Globus pallidus (tissue), 1 donor: ENCODE results near the gene CCDC70.
A peak's percentile ranks its signal among the peaks of the same experiment; 100 is the strongest.
"Not testable (repeated sequence)": the region's sequence is repeated elsewhere in the genome, so short reads cannot be mapped to it uniquely, and the experiment has no call there.

ENCODE experiments used
- DNase-seq: peaks from one replicate; pipeline ENCODE4 v3.0.0-alpha.2; 2015; ENCODE audit warnings: low spot score

Gene CCDC70

DNA sequence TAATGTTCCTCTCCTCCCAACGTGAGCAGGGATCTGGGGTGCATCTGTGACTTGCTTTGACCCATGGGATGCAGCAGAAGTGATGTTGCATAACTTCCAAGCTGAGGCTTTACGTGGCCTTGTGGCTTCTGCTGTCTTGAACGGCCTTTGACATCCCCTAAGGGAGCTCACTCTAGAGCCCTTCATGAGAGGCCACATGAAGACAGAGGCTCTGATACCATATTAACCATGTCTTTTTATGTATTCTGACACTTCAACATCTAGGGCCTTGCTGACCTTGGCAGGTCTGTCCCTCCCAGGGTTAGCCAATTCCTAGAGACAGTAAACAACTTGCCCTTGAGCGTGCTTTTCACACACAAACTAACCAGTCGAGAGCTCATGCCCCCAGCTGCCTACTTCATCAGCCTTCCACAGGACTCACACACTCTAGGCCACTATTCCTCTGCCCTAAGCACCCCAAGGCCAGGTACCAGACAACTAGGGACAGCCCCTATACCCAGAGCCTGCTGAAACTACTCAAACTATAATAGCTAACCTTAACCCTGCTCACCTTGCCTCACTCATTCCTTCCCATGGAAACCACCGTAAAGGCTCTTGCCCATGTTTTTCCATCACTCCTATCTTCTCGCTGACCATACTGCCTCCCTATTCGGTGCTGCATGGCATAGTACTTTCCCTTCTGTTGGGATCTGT is 45.4 kb downstream of the CCDC70 start:
- DNase-seq = no peak

DNA sequence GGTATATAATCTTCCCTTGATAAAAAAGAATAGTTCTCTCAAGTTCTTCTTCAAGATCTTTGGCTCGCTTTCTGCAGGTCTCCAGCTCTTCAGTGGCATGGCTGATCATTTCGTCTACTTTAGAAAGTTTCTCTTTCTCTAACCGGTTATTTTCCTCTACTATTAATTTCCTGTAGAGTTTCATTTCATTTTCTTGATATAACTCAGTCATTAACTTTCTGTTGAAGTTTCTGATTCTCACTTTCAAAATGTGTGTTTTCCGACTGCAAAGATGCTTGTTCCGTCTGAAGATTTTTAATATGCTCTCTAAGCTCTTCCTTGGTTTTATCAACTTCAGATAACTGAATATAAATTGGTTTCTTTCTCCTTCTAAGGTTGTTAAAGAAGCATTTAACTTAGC is 47.5 kb downstream of the CCDC70 start:
- not testable (repeated sequence) for DNase-seq

DNA sequence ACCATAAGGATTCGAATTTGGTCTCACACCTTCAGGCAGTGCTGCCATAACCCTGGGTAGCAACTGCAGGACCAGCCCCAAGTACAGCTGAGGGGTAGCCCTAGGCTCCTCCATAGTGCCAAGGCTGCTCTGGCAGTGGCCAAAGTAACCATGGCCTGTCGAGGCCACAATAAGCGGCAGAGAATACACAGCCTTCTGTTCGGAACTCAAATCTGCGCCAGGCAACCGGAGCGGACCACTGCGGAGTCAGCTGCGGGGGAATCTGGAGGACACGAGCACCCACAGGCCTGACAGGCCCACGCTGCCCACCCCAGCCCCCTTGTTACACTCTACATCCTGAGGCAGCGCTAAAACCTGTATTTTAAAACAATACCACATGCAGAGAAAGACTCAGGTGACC is 48.7 kb downstream of the CCDC70 start:
- DNase-seq = no peak

DNA sequence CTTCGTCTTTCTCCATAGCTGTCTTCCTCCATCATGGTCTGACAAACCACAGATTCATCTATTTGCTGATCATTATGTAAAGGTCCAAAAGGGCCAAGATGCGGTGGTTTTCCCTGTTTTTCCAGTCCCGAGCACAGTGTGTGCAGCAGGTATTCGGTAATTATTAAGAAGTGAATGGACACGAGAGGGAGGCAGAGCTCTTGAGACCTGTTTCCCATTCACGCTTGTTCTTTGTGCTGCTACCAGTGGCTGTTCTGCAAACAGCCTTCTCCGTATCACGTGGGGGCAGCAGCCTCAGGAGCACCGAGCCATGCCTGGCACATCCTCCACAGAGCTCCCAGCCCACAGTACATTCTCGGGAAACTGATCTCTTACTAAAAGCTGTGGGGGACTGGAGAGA is 50.3 kb downstream of the CCDC70 start:
- DNase-seq = peak; percentile 74

DNA sequence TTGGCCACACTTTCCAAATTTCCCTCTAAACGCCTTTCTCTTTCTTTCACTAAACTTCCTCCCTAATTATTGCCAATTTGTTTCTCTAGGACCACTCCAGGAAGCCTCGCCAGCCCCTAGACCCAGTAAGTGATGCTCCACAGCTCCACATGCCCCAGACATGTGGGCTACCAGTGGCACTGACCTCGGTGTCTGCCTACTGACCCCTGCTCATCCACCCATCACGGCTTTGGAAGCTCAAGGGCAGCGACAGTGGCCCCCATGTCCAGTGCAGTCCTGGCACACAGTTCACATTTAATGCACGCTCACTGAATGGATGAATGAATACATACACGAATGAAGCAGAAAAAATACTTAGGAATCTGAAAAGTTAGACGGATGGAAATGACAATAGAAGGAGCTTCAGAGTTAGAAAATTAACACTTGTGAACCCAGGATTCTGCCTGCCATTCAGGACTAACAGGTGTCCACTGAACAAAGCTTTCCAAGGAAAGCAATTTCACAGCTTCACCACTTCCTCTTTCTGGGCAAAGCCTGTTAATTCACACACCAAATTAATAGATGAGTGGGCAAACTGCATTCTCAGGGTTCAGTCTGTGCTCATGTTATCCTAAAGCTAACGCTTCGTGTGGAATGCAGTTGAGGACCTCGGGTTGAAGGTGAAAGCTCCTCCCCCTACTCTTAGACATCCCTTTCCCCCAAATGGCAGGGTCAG is 50.9 kb downstream of the CCDC70 start:
- DNase-seq = peak; percentile 2

DNA sequence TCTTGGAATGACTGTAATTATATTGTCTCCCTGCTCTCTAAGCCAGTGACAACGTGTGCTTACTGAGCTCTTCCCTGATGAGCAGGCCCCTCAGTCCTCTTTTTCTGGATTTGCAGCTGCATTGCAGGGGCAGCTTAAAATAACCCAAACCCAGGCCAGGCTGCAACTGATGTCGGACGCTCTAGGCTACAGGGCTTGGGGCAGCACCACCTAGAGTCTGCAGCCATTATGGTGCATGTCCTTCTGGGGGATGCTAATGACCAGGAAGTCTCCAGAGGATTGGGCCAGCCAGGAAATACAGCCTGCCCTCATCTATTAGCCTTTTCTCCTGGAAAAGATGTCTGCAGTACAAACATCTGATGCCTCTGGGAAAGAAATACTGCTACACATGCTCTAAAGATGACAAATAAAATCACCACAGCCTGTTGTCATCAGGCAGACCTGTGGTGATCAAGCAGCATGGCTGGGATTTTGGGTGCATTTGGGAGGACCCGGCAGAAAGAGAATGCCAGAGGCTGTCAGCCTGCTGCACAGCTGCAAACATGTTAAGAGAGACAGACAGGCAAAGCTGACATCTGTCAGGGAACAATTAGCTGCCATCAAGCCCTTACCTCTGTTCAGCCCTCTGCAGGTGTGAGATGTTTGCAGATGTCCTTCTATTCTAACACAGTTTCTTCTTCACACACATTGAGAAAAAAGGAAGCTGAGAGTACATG is 51.8 kb downstream of the CCDC70 start:
- DNase-seq = peak; percentile 24

DNA sequence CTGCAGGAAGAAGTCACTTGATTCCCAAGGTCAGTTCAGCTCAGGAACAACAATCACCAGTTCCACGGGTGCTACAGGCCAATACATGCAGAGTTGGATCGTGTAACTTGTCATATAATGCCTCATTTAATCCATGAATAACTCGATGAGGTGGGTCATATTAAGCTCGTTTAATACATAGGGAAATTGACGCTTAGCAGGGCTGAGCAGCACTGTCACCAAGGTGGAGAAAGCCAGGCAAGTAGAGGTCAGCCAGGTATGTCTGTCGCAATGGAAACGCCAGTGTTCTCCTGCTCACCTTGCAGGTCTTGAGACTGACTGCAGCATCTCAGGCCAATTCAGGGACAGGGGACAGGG is 52.3 kb downstream of the CCDC70 start:
- no peak for DNase-seq
